H9 (cell line): ENCODE measurements around the gene MYL6B. TPM values are rescaled to one million over a fixed set of nuclear protein-coding genes. Genes with fewer than 3 reads are reported as not detected.

ENCODE experiments used
- DNase-seq: peaks from one replicate; pipeline ENCODE4 v3.0.0-alpha.2; 2017
- H2AFZ ChIP-seq: one replicate; pipeline ENCODE4 v1.6.1; 2013; ENCODE audit warnings: mild to moderate bottlenecking, low read length, control low read depth, moderate library complexity
- H2AK5ac ChIP-seq: 2 replicates; pipeline ENCODE4 v1.6.1; 2013; ENCODE audit warnings: low read length, control low read depth, mixed read lengths; ENCODE audit not compliant: insufficient read length
- H2BK120ac ChIP-seq: one replicate; pipeline ENCODE4 v1.6.1; 2013; ENCODE audit warnings: low read depth, mild to moderate bottlenecking, low read length, control low read depth, inconsistent platforms; ENCODE audit not compliant: poor library complexity, severe bottlenecking
- H2BK12ac ChIP-seq: 2 replicates; pipeline ENCODE4 v1.6.1; 2013; ENCODE audit warnings: low read length, control low read depth, mixed read lengths, low read depth; ENCODE audit not compliant: insufficient read length
- H2BK15ac ChIP-seq: 2 replicates; pipeline ENCODE4 v1.6.1; 2013; ENCODE audit warnings: low read depth, low read length, control low read depth
- H2BK20ac ChIP-seq: one replicate; pipeline ENCODE4 v1.6.1; 2013; ENCODE audit warnings: low read depth, mild to moderate bottlenecking, low read length, control low read depth, inconsistent platforms; ENCODE audit not compliant: poor library complexity, severe bottlenecking
- H2BK5ac ChIP-seq: 2 replicates; pipeline ENCODE4 v1.6.1; 2013; ENCODE audit warnings: low read length, control low read depth, mixed read lengths; ENCODE audit not compliant: insufficient read length
- H3K14ac ChIP-seq: 2 replicates; pipeline ENCODE4 v1.6.1; 2013; ENCODE audit warnings: low read length, control low read depth; ENCODE audit not compliant: insufficient read depth
- H3K18ac ChIP-seq: 2 replicates; pipeline ENCODE4 v1.6.1; 2013; ENCODE audit warnings: low read depth, mild to moderate bottlenecking, mixed read lengths, low read length, control low read depth; ENCODE audit not compliant: insufficient read length
- H3K23ac ChIP-seq: 2 replicates; pipeline ENCODE4 v1.6.1; 2013; ENCODE audit warnings: low read length, control low read depth, mixed read lengths, low read depth; ENCODE audit not compliant: insufficient read length
- H3K23me2 ChIP-seq: 2 replicates; pipeline ENCODE4 v1.6.1; 2013; ENCODE audit warnings: low read depth, mild to moderate bottlenecking, mixed read lengths, low read length, control low read depth; ENCODE audit not compliant: insufficient read length, poor library complexity, severe bottlenecking
- H3K27ac ChIP-seq: 2 replicates; pipeline ENCODE4 v1.5.1; 2013; ENCODE audit warnings: low read length, control low read depth, mixed read lengths, low read depth; ENCODE audit not compliant: insufficient read length
- H3K27me3 ChIP-seq: 2 replicates; pipeline ENCODE4 v1.6.1; 2013; ENCODE audit warnings: low read length, control low read depth, inconsistent platforms; ENCODE audit not compliant: insufficient read depth
- H3K4ac ChIP-seq: 2 replicates; pipeline ENCODE4 v1.6.1; 2013; ENCODE audit warnings: low read depth, mild to moderate bottlenecking, control low read depth, inconsistent platforms, low read length, moderate library complexity
- H3K4me1 ChIP-seq: 2 replicates; pipeline ENCODE4 v1.6.1; 2013; ENCODE audit warnings: low read length, control low read depth, inconsistent platforms; ENCODE audit not compliant: insufficient read depth
- H3K4me2 ChIP-seq: 2 replicates; pipeline ENCODE4 v1.6.1; 2013; ENCODE audit warnings: low read length, control low read depth, mixed read lengths; ENCODE audit not compliant: insufficient read length, insufficient read depth
- H3K56ac ChIP-seq: 2 replicates; pipeline ENCODE4 v1.6.1; 2013; ENCODE audit warnings: low read depth, mild to moderate bottlenecking, mixed read lengths, low read length, control low read depth; ENCODE audit not compliant: insufficient read length
- H3K79me1 ChIP-seq: 2 replicates; pipeline ENCODE4 v1.6.1; 2013; ENCODE audit warnings: low read depth, mild to moderate bottlenecking, moderate library complexity, low read length, control low read depth, inconsistent platforms; ENCODE audit not compliant: insufficient read depth, poor library complexity, severe bottlenecking
- H3K79me2 ChIP-seq: 2 replicates; pipeline ENCODE4 v1.6.1; 2013; ENCODE audit warnings: low read length, control low read depth, inconsistent platforms; ENCODE audit not compliant: insufficient read depth
- H3K9ac ChIP-seq: 2 replicates; pipeline ENCODE4 v1.6.1; 2013; ENCODE audit warnings: low read length, control low read depth, mixed read lengths; ENCODE audit not compliant: insufficient read length; ENCODE audit errors: extremely low read depth
- H3K9me3 ChIP-seq: one replicate; pipeline ENCODE4 v1.6.1; 2013; ENCODE audit warnings: low read depth, low read length, inconsistent platforms; ENCODE audit not compliant: control insufficient read depth
- H3T11ph ChIP-seq: one replicate; pipeline ENCODE4 v1.6.1; 2013; ENCODE audit warnings: mild to moderate bottlenecking, low read length, control low read depth, inconsistent platforms
- H4K20me1 ChIP-seq: one replicate; pipeline ENCODE4 v1.6.1; 2013; ENCODE audit not compliant: control insufficient read depth, insufficient read length, insufficient read depth
- H4K5ac ChIP-seq: 2 replicates; pipeline ENCODE4 v1.6.1; 2013; ENCODE audit warnings: low read depth, mild to moderate bottlenecking, mixed read lengths, low read length, control low read depth; ENCODE audit not compliant: insufficient read length
- H4K8ac ChIP-seq: replicated peaks from 2 replicates; pipeline ENCODE4 v1.6.1; 2013; ENCODE audit warnings: low read length, control low read depth, mixed read lengths, low read depth; ENCODE audit not compliant: insufficient read length
- H4K91ac ChIP-seq: 2 replicates; pipeline ENCODE4 v1.6.1; 2013; ENCODE audit warnings: low read depth, mild to moderate bottlenecking, moderate library complexity, mixed read lengths, low read length, control low read depth; ENCODE audit not compliant: insufficient read length
- H3K27ac Mint-ChIP-seq, 3 experiments: 2 replicates in 2 of 3; 3 replicates in 1 of 3; pipeline ENCODE4 v1.8.0; 2020 to 2021; ENCODE audit warnings: mixed read lengths in 3 of 3, mild to moderate bottlenecking in 1 of 3, moderate library complexity in 1 of 3
- H3K27me3 Mint-ChIP-seq: 2 replicates; pipeline ENCODE4 v1.8.0; 2021; ENCODE audit warnings: low read depth, mild to moderate bottlenecking, moderate library complexity, mixed read lengths
- H3K36me3 Mint-ChIP-seq, 3 experiments: 2 replicates in 2 of 3; 3 replicates in 1 of 3; pipeline ENCODE4 v1.8.0; 2020 to 2021; ENCODE audit warnings: low read depth in 3 of 3, mixed read lengths in 3 of 3; ENCODE audit not compliant: insufficient read depth in 1 of 3
- H3K4me1 Mint-ChIP-seq, 2 experiments: 2 replicates each; pipeline ENCODE4 v1.8.0; 2020; ENCODE audit warnings: mixed read lengths in 2 of 2
- H3K4me3 Mint-ChIP-seq, 2 experiments: 2 replicates in 1 of 2; 3 replicates in 1 of 2; pipeline ENCODE4 v1.8.0; 2020 to 2021; ENCODE audit warnings: mild to moderate bottlenecking in 2 of 2, mixed read lengths in 2 of 2, moderate library complexity in 1 of 2
- H3K9me3 Mint-ChIP-seq, 2 experiments: 2 replicates in 1 of 2; 3 replicates in 1 of 2; pipeline ENCODE4 v1.8.0; 2020; ENCODE audit warnings: mild to moderate bottlenecking in 2 of 2, mixed read lengths in 2 of 2, moderate library complexity in 1 of 2
- WGBS: extraction: QIAGEN DNeasy Blood & Tissue Kit; methylation state at CpG from one replicate; pipeline ENCODE4 v1.1.7; 2013; ENCODE audit warnings: missing lambda C conversion rate, low lambda C conversion rate, mixed read lengths; ENCODE audit not compliant: insufficient read length; ENCODE audit errors: extremely low coverage; 5-methylcytosine and 5-hydroxymethylcytosine counted together
- total RNA-seq: library from RNA; stranded (reverse); gene quantifications from 2 replicates; pipeline ENCODE4 v1.2.1, GENCODE V29; 2021
- TF ChIP-seq, protein P1 (sequence below): fragments of 200-600 bp; sonication (generic); conservative IDR thresholded peaks from 3 replicates; pipeline ENCODE4 v1.8.0; 2021; ENCODE audit warnings: antibody characterized with exemption, mild to moderate bottlenecking

The MYL6B gene
- total RNA-seq, 1 experiment from 2014 or later, result 165 TPM

DNA sequence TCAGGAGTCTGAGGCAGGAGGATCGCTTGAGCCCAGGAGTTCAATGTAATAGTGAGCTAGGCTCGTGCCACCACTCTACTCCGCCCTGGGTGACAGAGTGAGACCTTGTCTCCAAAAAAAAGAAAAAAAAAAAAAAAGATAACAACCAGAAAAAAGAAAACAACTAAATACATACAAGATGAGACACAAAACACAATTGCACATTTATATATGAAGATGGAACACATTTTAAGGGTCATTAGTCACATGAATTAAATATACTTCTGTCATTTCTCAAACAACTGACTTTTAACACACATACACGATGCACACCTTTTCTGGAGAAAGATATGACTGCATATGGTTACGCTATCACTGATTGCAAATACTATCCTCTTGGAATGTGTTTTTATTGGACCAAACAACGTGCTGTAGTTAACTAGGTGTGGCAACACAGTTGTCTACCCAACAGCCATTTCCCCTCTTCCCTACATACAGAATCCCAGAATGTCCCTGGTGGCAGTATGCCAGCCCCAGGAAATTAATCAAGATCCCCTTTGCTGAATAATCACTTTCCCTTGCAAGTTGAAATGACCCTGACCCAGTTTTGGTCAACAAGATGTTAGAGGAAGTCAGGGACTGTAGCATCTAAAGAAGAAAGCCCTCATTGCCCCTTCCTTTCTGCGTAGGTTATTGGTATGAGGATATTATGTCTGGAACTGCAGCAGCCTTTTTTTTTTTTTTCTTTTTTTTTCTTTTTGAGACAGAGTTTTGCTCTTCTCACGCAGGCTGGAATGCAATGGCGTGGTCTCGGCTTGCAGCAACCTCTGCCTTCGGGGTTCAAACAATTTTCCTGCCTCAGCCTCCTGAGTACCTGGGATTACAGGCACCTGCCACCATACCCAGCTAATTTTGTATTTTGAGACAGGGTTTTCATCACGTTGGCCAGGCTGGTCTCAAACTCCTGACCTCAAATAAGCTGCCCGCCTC lies 5.6 kb upstream of the MYL6B start:
- peaks cover 17 to 45% (median 44%) of the 10 kb centered on the region in 3 experiments; a peak in 6 of 7 replicates for H3K36me3 Mint-ChIP-seq
- no peaks in the 10 kb centered on the region for H4K20me1 ChIP-seq
- no peak overlapping the region for H3K4ac ChIP-seq
- no peak overlapping the region for H2BK12ac ChIP-seq
- H3K23ac ChIP-seq, result no peak overlapping the region
- no peak overlapping the region for H3K18ac ChIP-seq
- no peak overlapping the region for H2BK120ac ChIP-seq
- H3K4me3 Mint-ChIP-seq, result no peak overlapping the region; a peak in 1 of 5 replicates
- peaks cover 5 to 6% of the 10 kb centered on the region in 2 experiments for H3K4me1 Mint-ChIP-seq
- no peak overlapping the region for H3T11ph ChIP-seq
- H2BK5ac ChIP-seq, result no peak overlapping the region
- no peaks in the 10 kb centered on the region for H3K27me3 Mint-ChIP-seq
- no peak overlapping the region for H4K5ac ChIP-seq
- H4K8ac ChIP-seq, result no peak overlapping the region
- no peak overlapping the region for H2AFZ ChIP-seq
- no peaks in the 10 kb centered on the region for H3K79me2 ChIP-seq
- H3K9ac ChIP-seq, result no peak overlapping the region
- no peak overlapping the region for H4K91ac ChIP-seq
- peak overlapping the region in 1 of 3 experiments; percentile 37; a peak in 2 of 7 replicates for H3K27ac Mint-ChIP-seq
- no peak overlapping the region for H2AK5ac ChIP-seq
- peaks cover 3% of the 10 kb centered on the region for H3K23me2 ChIP-seq
- H3K27me3 ChIP-seq, result no peaks in the 10 kb centered on the region
- H3K9me3 ChIP-seq, result no peaks in the 10 kb centered on the region
- H3K14ac ChIP-seq, result no peak overlapping the region
- H3K27ac ChIP-seq, result no peak overlapping the region
- no peak overlapping the region for H3K56ac ChIP-seq
- no CpG with 5 or more reads among the region's 13 CpGs for WGBS
- no peak overlapping the region for H2BK20ac ChIP-seq
- TF ChIP-seq, protein P1, sequence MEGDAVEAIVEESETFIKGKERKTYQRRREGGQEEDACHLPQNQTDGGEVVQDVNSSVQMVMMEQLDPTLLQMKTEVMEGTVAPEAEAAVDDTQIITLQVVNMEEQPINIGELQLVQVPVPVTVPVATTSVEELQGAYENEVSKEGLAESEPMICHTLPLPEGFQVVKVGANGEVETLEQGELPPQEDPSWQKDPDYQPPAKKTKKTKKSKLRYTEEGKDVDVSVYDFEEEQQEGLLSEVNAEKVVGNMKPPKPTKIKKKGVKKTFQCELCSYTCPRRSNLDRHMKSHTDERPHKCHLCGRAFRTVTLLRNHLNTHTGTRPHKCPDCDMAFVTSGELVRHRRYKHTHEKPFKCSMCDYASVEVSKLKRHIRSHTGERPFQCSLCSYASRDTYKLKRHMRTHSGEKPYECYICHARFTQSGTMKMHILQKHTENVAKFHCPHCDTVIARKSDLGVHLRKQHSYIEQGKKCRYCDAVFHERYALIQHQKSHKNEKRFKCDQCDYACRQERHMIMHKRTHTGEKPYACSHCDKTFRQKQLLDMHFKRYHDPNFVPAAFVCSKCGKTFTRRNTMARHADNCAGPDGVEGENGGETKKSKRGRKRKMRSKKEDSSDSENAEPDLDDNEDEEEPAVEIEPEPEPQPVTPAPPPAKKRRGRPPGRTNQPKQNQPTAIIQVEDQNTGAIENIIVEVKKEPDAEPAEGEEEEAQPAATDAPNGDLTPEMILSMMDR, result no peak
- no peaks in the 10 kb centered on the region; a peak in 1 of 5 replicates for H3K9me3 Mint-ChIP-seq
- H2BK15ac ChIP-seq, result no peak overlapping the region
- no peak overlapping the region for H3K4me2 ChIP-seq
- DNase-seq, result no peak
- H3K4me1 ChIP-seq, result no peaks in the 10 kb centered on the region
- no peaks in the 10 kb centered on the region for H3K79me1 ChIP-seq
